ENCODE results near the gene RHAG.
"Not testable (repeated sequence)": the region's sequence is repeated elsewhere in the genome, so short reads cannot be mapped to it uniquely, and the experiment has no call there.

GRCh38 chr6:49587262-49587661, 49.4 kb downstream of the RHAG start:
- TF ChIP-seq CTCF (conservative IDR thresholded peaks at IDR 0.05 in 1 of 2, IDR thresholded peaks at IDR 0.05 in 1 of 2; ENCODE audit: low read depth in 1 of 2, low read length in 2 of 2); EZH2 (IDR thresholded peaks at IDR 0.05; ENCODE audit: low read length, missing control alignments): not testable (repeated sequence)

Data from fibroblast of lung (primary cell).